AG09319 (cell line): Measurements from ENCODE around the gene NELFCD.

Experiments
- DNase-seq: peaks from one replicate; pipeline ENCODE4 v3.0.0-alpha.2; 2010; ENCODE audit warnings: low read depth; ENCODE audit errors: extremely low read depth
- TF ChIP-seq, protein P1 (sequence below): IDR thresholded peaks from 2 replicates; pipeline ENCODE4 v1.5.1; 2011; ENCODE audit warnings: low read depth, mild to moderate bottlenecking, inconsistent platforms, low read length, moderate library complexity

NELFCD gene, protein sequence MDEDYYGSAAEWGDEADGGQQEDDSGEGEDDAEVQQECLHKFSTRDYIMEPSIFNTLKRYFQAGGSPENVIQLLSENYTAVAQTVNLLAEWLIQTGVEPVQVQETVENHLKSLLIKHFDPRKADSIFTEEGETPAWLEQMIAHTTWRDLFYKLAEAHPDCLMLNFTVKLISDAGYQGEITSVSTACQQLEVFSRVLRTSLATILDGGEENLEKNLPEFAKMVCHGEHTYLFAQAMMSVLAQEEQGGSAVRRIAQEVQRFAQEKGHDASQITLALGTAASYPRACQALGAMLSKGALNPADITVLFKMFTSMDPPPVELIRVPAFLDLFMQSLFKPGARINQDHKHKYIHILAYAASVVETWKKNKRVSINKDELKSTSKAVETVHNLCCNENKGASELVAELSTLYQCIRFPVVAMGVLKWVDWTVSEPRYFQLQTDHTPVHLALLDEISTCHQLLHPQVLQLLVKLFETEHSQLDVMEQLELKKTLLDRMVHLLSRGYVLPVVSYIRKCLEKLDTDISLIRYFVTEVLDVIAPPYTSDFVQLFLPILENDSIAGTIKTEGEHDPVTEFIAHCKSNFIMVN

GRCh38 chr20:58980711-58981627 lies at the start of gene NELFCD:
NELFCD (plus strand) TSS chr20:58981256; CDS start chr20:58981310, 54 bp downstream.
- TF ChIP-seq, protein P1, sequence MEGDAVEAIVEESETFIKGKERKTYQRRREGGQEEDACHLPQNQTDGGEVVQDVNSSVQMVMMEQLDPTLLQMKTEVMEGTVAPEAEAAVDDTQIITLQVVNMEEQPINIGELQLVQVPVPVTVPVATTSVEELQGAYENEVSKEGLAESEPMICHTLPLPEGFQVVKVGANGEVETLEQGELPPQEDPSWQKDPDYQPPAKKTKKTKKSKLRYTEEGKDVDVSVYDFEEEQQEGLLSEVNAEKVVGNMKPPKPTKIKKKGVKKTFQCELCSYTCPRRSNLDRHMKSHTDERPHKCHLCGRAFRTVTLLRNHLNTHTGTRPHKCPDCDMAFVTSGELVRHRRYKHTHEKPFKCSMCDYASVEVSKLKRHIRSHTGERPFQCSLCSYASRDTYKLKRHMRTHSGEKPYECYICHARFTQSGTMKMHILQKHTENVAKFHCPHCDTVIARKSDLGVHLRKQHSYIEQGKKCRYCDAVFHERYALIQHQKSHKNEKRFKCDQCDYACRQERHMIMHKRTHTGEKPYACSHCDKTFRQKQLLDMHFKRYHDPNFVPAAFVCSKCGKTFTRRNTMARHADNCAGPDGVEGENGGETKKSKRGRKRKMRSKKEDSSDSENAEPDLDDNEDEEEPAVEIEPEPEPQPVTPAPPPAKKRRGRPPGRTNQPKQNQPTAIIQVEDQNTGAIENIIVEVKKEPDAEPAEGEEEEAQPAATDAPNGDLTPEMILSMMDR = no peak
- DNase-seq = peak; percentile 53

DNA sequence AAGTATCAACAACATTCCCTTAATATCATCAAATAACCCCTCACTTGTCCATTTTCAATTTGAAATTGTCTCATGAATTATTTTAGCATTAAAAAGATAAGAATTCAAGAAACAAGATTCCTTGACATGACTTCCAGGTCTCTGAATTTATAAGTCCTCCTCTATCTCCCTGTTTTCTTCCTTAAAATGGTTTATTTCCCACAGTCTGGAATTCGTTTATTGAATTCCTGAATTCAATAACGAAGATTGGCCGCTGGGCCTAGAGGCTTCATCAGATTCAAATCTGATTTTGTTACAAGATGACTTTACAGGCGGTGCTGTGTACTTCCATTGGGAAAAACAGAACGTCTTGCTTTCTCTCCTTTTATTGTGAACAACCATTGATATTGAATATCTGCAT lies 48.9 kb upstream of the NELFCD start:
- DNase-seq = no peak
- TF ChIP-seq, protein P1 = no peak

DNA sequence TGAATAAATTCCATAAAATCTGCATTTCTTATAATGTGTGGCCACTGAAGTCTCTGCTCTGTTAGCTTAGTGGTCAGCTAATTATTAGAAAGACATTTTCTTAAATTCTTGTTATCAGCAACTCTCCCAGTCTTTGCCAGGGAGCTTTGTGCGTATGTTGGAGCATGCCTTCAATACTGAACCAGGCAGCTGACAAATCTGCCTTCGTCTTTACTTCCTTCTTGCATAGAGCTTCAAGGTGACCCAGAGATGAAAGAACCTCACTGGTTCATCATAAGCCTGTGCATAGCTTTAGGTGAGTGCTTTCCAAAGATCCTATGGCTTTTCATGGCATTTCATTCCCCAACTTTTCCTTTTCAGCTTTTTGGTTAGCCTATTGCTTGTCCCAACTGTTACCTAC lies 43.0 kb upstream of the NELFCD start:
- TF ChIP-seq, protein P1 = no peak
- DNase-seq = no peak

GRCh38 chr20:58938541-58938940 lies 42.5 kb upstream of the NELFCD start:
- DNase-seq = no peak

GRCh38 chr20:58941471-58941870 lies 39.6 kb upstream of the NELFCD start:
- DNase-seq = no peak
- TF ChIP-seq, protein P1 = no peak

More at GRCh38 chr20:58938541-58938940, 42.5 kb upstream of the NELFCD start:
- TF ChIP-seq, protein P1 = no peak

GRCh38 chr20:58942549-58942948 lies 38.5 kb upstream of the NELFCD start:
- DNase-seq = no peak

More at GRCh38 chr20:58942549-58942948, 38.5 kb upstream of the NELFCD start:
- TF ChIP-seq, protein P1 = no peak
